Measurements from ENCODE around the gene TREM2.

TREM2 gene

DNA sequence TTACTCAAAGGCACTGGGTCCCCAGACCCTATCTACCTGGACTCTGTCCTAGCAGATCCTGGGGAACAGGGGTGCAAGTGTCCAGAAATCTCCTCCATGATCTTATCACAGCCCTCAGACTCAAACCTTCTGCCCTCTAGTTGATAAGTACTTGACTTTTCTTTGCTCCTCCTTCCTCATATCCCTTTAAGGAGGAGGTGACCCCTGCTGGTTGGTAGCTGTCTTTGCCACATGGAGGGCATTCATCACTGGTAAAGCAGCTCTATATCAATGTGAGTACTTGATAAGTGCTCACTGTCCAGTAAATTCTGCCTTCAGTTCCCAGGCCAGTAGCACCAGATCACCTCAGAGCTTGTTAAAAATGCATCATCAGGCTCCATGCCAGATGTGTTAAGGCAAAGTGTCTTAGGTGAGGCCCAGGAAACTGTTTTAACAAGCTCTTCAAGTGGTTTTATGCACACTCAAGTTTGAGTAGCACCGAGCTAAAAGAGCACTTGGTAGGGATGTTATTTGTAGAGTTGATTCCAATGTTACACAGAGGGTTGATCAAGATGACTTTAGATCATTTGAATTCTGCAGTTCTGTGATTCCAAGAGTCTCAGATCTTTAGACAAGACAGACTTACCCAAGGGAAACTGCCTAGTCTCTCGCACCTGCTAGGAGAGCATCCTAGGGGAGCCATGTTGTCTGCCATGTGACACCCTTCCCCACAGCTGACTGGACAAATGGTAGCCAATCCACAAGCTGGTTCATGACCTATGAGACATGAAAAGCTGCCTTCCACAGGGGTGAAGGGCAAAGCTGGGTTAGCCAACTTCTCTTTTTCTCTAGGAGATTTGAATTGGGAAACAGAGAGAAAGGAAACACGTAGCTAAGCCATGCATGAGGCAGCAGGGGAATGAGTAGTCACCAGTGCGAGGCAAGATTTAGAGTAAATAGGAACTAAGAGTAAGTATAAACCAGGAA lies 19.4 kb upstream of the TREM2 start:
- DNase-seq, result no peak

- DNase-seq, result no peak
Measured at GRCh38 chr6:41181566-41181965, 18.6 kb upstream of the TREM2 start.

- DNase-seq, result no peak
Measured at GRCh38 chr6:41179163-41179562, 16.2 kb upstream of the TREM2 start.

DNA sequence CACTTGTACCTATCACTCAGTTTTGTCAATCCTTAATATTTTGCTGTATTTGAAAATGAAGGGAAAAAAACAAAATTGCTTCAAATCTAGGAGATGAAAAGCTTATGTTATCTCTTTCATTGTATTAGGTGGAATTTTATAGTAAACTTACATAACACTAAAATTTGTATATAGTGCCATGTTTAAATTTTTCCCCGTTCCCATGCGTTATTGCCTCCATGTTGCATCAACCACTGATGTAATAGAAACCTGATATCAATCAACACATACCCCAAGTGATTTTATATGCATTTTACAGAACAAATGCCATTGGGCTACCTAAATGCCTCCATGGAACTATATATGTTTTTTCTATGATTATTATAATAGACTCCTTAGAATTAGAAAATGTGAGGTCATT lies 14.8 kb upstream of the TREM2 start:
- no peak for DNase-seq

DNA sequence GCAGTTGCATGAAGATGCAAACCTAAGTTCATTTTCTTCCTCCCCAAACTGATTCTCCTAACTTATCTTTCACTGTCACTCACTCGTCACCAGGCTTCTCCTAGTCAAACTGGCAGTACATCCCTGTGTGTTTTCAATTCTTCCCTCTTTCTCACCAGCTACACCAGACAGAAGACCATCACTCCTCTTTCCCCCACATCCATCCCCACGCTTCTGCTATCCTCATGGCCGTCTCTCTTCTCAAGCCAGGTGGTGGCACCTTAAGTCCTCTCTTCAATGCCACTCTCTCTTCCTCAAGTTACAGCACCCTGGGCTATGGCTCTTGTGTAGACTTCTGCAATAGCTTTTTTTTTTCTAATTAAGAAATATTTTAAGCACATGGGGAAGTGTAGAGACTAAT lies 14.4 kb upstream of the TREM2 start:
- no peak for DNase-seq

GRCh38 chr6:41176189-41176588 lies 13.3 kb upstream of the TREM2 start:
- no peak for DNase-seq

DNA sequence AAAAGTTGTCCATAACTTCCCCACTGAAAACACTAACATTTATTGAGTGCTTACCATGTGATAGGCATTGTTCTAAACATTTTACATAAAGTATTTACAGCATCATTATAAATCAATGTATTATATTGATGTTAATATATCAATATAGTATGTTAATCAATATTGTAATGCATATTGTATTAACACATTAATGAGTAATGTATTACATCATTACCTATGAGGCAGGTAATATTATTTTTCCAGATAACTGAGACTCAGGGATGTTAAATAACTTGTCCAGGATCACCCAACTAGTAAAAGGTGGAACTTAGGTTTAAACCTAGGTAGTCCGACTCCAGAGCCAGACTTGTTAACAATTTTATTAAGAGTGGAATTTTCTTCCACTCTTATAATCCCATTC lies 12.2 kb upstream of the TREM2 start:
- no peak for DNase-seq

DNA sequence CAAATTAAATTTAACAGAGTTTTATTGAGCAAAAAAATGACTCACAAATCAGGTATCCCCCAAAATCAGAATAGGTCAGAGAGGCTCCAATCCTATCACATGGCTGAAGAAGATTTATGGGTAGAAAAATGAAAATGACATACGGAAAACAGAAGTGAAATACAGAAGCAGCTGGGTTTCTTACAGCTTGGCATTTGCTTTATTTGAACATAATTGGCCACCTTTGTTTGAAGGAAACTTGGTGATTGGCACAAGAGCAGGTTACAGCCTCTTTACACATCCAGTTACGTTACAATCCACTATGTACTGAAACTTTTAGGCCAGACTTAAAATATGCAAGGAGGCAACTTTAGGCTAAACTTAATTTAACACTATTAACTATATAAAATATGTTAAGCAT lies 11.7 kb upstream of the TREM2 start:
- DNase-seq, result no peak

DNA sequence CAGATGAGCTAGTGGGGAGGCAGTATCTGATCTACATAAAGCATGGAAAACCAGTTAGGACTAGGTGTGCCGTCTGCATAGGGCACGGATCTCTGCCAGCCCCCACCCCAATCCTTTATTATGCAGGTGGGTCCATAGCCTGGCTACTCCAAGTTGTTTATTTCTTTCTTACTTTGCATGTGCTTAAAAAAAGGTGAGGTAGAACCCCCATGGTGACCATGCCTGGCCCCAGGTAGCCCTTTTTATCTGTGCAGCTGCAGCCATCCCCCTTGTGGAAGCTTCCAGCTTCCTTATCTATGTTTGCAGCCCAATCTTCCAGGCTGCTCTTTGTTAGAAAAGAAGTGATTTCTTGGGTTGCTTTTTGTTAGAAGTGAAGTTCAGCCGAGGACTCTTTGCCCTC lies 9.0 kb upstream of the TREM2 start:
- no peak for DNase-seq

- no peak for DNase-seq
Measured at GRCh38 chr6:41170547-41171160, 7.7 kb upstream of the TREM2 start.

- DNase-seq, result no peak
Measured at GRCh38 chr6:41167173-41167963, 4.5 kb upstream of the TREM2 start.

GRCh38 chr6:41164551-41165120 lies 1.7 kb upstream of the TREM2 start:
- DNase-seq, result no peak

DNA sequence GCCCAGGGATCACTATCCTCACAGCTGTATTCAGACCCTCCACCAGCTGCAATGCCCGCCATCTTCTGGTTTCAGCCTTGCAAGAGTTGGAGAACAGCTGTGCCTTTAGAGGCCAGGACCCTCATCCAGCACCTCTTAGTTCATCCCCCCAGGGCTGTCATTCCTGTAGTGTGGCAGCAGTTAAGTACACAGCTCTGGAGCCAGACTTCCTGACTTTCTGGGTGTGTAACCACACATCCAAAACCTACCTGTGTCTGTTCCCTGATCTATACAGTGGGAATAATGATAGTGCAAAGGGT lies 452 bp upstream of the TREM2 start:
- DNase-seq, result no peak

- no peak for DNase-seq
Measured at GRCh38 chr6:41161851-41162552, 914 bp downstream of the TREM2 start.

DNA sequence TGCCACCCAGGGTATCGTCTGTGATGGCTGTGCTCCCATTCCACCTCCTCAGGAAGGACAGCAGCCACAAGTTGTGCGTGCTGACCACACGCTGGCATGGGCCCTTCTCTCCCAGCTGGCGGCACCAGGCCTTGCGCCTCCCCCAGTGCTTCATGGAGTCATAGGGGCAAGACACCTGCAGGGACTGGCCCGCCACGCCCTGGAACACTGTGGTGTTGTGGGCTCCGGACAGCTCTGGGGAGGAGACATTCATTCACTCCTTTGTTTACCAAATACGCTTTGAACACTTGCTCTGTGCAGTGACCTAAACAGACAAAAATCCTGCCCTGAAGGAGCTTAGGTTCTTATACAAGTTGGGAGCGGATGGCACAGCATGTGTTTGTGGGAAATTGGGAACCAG lies 1.5 kb downstream of the TREM2 start:
- DNase-seq, result no peak

GRCh38 chr6:41160933-41161332 lies 2.0 kb downstream of the TREM2 start:
- DNase-seq, result no peak

GRCh38 chr6:41159415-41160082 lies 3.4 kb downstream of the TREM2 start:
- DNase-seq, result no peak

- DNase-seq, result no peak
Measured at GRCh38 chr6:41157323-41157722, 5.6 kb downstream of the TREM2 start.

DNA sequence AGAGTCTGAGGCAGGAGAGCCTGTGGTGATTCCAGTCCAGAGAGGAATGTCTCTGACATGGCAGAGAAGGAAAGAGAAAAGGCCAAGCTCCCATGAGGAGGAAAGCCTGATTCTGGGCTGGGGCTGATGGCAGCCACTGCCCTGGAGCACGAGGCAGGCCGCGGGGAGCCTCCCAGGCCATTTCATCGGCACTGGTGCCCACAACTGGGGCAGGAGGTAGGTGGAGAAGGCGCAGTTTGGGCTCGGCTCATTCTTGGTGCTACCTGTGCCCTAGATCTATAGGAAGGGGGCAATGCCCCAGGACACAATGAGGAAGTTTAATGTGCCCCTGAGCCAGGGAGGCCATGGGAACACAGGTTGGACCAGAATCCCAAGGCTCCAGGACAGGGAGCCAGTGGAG lies 6.1 kb downstream of the TREM2 start:
- no peak for DNase-seq

GRCh38 chr6:41156001-41156400 lies 6.9 kb downstream of the TREM2 start:
- no peak for DNase-seq

DNA sequence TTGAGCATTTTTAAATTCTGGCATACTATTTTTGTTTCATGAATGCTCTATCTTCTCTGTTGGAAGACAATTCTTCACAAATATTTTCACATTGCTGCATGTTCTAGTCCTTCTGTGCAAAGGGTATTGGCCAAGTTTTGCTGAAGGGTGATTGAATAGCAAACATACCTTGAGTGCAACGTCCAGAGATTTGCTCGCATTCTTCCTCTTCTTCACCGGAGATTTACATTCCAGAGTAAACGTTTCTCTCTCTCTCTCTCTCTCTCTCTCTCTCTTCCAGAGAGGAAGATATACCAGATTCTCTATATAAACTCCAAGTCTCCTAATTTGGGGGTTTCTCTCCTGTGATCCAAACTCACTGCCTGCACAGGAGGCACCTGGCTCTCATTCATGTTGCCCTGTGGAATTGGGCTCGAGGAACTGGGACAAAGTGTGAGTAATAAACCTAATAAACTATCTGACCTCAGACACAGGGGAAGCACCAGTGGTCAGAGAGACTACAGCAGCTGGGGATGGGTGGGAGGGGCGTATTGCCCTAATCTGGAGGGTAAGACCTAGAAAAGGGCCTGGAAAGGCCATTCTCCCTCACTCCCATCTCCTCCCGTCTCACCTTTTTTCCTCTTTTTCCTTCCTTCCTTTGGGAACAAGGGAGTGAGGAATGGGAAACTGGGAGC lies 7.6 kb downstream of the TREM2 start:
- no peak for DNase-seq
